GM18907 (cell line): ENCODE results near the gene F8.

Source experiments
- ATAC-seq: cut with Tn5 transposase; IDR thresholded peaks from one replicate; pipeline ENCODE4 v1.9.1; 2021; ENCODE audit warnings: mild to moderate bottlenecking, moderate library complexity; ENCODE audit not compliant: unreplicated experiment

Gene F8

DNA sequence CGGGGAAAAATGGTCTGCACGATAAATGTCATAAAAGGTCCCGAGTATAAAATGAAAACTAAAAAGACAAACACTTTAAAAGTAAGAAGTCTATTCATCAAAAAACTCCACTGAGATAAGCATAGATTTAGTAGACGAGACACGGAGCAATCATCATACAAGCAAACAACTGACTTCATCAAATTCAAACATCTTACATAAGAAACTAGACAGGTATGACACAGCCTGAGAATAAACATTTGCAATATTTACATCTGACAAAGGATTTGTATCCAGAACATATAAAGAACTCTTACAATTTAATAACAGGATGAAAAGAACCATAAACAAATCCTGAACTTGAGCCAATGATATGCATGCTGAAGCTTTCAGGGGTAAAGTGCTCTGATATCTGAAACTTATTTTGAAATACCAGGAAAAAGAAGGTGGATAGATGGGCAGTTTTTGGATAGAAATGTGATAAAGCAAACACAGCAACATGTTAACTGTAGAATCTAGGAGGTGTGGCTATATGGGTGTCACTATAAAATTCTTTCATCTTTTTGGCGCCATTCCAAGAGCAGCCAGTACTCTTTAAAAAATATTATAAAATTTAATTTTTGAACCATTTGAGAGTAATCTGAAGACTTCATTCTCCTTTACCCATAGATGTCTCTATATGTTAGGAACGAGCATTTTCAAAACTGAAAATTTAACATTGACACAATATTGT, 229.3 kb downstream of the F8 start:
- no peak for ATAC-seq

DNA sequence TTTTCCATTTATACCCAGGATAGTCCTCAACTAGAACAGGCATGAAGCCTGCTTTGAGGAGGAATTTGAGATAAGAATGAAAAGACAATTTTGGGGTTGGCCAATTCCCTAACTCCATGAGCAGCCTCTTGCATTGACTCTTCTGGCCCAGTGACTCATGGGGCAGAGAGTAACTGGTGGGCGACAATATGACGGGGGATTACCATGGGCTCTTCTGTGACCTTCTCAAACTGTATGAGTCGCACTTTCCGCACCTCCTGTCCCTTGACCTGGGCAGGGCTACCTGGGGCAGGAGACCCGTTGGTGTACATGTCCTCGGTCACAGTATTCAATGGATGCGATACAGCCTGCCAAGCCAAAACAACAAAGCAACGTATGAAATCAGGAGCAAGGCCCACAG, 230.6 kb downstream of the F8 start:
- no peak for ATAC-seq

DNA sequence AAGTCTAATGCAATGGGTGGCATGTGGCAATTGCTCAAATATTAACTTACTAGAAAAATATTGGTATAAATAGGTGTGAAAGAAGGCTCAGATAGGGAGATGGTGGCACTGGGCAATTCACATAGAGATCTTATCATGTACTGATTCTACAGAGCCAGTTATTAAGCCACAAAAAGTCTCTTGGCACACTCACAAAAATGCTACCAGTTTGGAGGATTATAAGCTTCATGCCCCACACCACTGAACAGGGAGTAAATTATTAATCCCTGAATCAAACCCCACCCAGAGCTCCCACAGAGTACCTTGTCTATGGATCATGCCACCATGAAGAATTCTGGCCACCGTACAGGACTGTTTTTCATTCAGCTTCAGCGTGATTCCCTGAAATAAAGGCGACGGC, 231.1 kb downstream of the F8 start:
- no peak for ATAC-seq
